ENCODE measurements around the gene TAS2R40. TPM values are rescaled to one million over a fixed set of nuclear protein-coding genes. Genes with fewer than 3 reads are reported as not detected.

TAS2R40 gene
- not detected in 2 replicates for total RNA-seq (ENCODE audit: low replicate concordance)

GRCh38 chr7:143221737-143222136 is at the start of gene TAS2R40:
TSS of gene TAS2R40 (plus strand) at chr7:143222037. CDS start at chr7:143222079, 42 bp downstream.
- H3K4me2 ChIP-seq: no peak within 1 kb of the TSS
- H3K4me3 ChIP-seq: no peak within 1 kb of the TSS
- H3F3A ChIP-seq (ENCODE audit: low read depth): no peaks in the 10 kb centered on the region
- no peaks in the 10 kb centered on the region for H3K27me3 ChIP-seq
- H2AFZ ChIP-seq (replicated peaks): no peak within 1 kb of the TSS
- H3K9ac ChIP-seq: no peak within 1 kb of the TSS
- H3K79me2 ChIP-seq (ENCODE audit: low read depth): no peaks in the 10 kb centered on the region
- no peaks in the 10 kb centered on the region for H3K36me3 ChIP-seq
- Mint-ChIP-seq H3K9me3 (no peaks in the 10 kb centered on the region), H3K27me3 (ENCODE audit: insufficient read depth, low read depth) (peaks cover 6% of the 10 kb centered on the region), H3K4me3 (no peak within 1 kb of the TSS), H3K4me1 (no peaks in the 10 kb centered on the region), H3K27ac (no peak within 1 kb of the TSS), H3K36me3 (no peaks in the 10 kb centered on the region)
- no peak for TF ChIP-seq EZH2phosphoT487 (IDR thresholded peaks at IDR 0.05)
- TF ChIP-seq EZH2 (IDR thresholded peaks at IDR 0.05): no peak
- TF ChIP-seq CTCF (IDR thresholded peaks at IDR 0.05): no peak
- no peaks in the 10 kb centered on the region for H3K4me1 ChIP-seq
- H4K20me1 ChIP-seq (ENCODE audit: low read depth): no peaks in the 10 kb centered on the region
- no peak for DNase-seq (ENCODE audit: low spot score)
- no peaks in the 10 kb centered on the region for H3K9me3 ChIP-seq (ENCODE audit: low read depth)
- H3K27ac ChIP-seq: no peak within 1 kb of the TSS

GRCh38 chr7:143172354-143172753 is 49.5 kb upstream of the TAS2R40 start:
- no peak overlapping the region for H2AFZ ChIP-seq (replicated peaks)
- H3K27ac ChIP-seq: no peak overlapping the region

GRCh38 chr7:143176128-143176527 is 45.7 kb upstream of the TAS2R40 start:
- no peak overlapping the region for H3K4me3 Mint-ChIP-seq
- Histone ChIP-seq H3K27ac (no peak overlapping the region), H3F3A (ENCODE audit: low read depth) (no peaks in the 10 kb centered on the region), H2AFZ (replicated peaks) (no peak overlapping the region), H3K4me2 (no peak overlapping the region), H3K27me3 (no peaks in the 10 kb centered on the region), H3K9me3 (ENCODE audit: low read depth) (no peaks in the 10 kb centered on the region), H3K9ac (no peak overlapping the region), H4K20me1 (ENCODE audit: low read depth) (no peaks in the 10 kb centered on the region), H3K4me3 (no peak overlapping the region), H3K79me2 (ENCODE audit: low read depth) (no peaks in the 10 kb centered on the region), H3K4me1 (no peaks in the 10 kb centered on the region), H3K36me3 (no peaks in the 10 kb centered on the region)
- no peaks in the 10 kb centered on the region for H3K36me3 Mint-ChIP-seq
- H3K27me3 Mint-ChIP-seq (ENCODE audit: insufficient read depth, low read depth): no peaks in the 10 kb centered on the region
- H3K27ac Mint-ChIP-seq: no peak overlapping the region
- no peaks in the 10 kb centered on the region for H3K4me1 Mint-ChIP-seq
- DNase-seq (ENCODE audit: low spot score): no peak
- H3K9me3 Mint-ChIP-seq: no peaks in the 10 kb centered on the region
- no peak for TF ChIP-seq EZH2phosphoT487 (IDR thresholded peaks at IDR 0.05)
- TF ChIP-seq CTCF (IDR thresholded peaks at IDR 0.05): peak; percentile 23

More at GRCh38 chr7:143172354-143172753, 49.5 kb upstream of the TAS2R40 start:
- Mint-ChIP-seq H3K9me3 (peaks cover under 1% of the 10 kb centered on the region), H3K27me3 (ENCODE audit: insufficient read depth, low read depth) (no peaks in the 10 kb centered on the region), H3K27ac (no peak overlapping the region), H3K4me1 (no peaks in the 10 kb centered on the region), H3K4me3 (no peak overlapping the region), H3K36me3 (no peaks in the 10 kb centered on the region)
- Histone ChIP-seq H3K27me3 (no peaks in the 10 kb centered on the region), H3K36me3 (no peaks in the 10 kb centered on the region), H3F3A (ENCODE audit: low read depth) (no peaks in the 10 kb centered on the region), H3K4me2 (no peak overlapping the region), H4K20me1 (ENCODE audit: low read depth) (no peaks in the 10 kb centered on the region), H3K4me3 (no peak overlapping the region), H3K4me1 (no peaks in the 10 kb centered on the region), H3K79me2 (ENCODE audit: low read depth) (no peaks in the 10 kb centered on the region), H3K9me3 (ENCODE audit: low read depth) (no peaks in the 10 kb centered on the region), H3K9ac (no peak overlapping the region)
- no peak for DNase-seq (ENCODE audit: low spot score)
- TF ChIP-seq CTCF (IDR thresholded peaks at IDR 0.05) (no peak), EZH2phosphoT487 (IDR thresholded peaks at IDR 0.05) (no peak), EZH2 (IDR thresholded peaks at IDR 0.05) (no peak)

Data from neural progenitor cell (in vitro differentiated cells).